ENCODE data around the gene TMEM237.
"Not testable (repeated sequence)": the region's sequence is repeated elsewhere in the genome, so short reads cannot be mapped to it uniquely, and the experiment has no call there.

The TMEM237 gene, protein sequence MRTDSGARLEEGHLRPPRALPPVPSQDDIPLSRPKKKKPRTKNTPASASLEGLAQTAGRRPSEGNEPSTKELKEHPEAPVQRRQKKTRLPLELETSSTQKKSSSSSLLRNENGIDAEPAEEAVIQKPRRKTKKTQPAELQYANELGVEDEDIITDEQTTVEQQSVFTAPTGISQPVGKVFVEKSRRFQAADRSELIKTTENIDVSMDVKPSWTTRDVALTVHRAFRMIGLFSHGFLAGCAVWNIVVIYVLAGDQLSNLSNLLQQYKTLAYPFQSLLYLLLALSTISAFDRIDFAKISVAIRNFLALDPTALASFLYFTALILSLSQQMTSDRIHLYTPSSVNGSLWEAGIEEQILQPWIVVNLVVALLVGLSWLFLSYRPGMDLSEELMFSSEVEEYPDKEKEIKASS

DNA sequence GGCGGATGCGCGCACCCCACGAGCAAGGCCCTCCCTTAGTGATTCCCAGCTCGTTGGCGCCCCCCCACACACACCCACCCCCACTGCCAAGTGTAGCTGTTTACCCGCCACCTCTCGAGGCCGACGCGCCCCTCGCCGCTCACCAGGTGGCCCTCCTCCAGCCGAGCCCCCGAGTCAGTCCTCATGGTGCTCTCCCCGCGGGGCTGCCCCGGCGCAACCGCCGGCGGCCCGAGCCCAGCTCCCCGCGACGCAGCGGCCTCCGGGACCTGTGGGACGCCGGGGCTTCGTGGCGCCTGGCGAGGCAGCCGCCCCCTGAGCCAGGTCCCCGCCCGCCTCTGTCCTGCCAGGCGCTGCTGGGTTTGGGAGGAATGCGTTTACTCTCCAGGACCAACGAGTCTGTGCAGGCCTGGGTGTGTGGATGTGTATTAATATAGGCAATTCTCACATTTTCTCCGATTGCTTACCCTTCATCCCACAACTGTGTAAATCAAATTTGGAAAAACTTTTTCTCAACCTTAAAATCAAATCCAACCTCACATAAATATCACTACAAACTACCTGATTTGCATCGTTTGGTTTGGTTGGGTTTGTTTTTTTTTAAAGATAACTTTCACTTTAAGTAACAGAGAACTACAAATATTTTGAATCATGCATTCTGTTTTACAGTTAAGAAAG, at the start of gene TMEM237:
Gene TMEM237 (minus strand): TSS at position 288 of the 675 bp plus-strand sequence. CDS start 103 bp downstream, at position 185.
- DNase-seq: peak; percentile 9 to 20

DNA sequence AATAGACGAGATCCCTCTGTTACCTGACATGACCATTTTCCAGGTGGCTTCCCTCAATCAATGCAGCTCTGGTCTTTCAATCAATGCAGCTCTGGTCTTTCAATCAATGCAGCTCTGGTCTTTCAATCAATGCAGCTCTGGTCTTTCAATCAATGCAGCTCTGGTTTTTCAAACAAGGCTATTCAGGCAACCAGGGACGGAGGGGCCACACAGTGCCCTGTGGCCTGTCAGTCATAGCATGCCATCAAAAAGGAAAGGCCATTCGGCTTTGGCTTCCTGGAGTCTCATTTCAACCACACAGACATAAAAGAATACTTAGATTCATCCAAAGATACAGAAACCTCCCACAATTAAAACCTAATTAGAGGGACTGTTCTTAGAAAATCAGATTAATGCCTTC, 41.9 kb upstream of the TMEM237 start:
- DNase-seq: no peak

DNA sequence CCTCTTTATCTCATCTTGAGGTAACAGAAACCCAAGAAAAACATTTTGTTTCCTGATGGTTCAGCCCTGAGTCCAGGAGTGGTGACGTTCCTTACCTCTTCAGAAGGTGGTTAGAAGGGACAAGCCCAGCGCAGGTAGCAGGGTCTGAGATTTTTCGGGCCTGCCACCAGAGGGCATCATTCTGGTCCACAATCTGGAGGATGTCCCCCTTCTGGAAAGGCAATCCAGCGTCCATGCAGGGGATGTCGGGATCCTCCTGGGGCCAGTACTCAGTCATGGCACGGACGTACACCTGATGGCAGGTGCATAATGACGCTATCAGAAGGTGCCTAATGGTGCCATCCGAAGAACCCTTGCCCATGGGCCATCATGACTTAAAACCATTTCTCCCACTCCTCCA, 37.4 kb upstream of the TMEM237 start:
- DNase-seq: peak in 1 of 2 donors; percentile 5

DNA sequence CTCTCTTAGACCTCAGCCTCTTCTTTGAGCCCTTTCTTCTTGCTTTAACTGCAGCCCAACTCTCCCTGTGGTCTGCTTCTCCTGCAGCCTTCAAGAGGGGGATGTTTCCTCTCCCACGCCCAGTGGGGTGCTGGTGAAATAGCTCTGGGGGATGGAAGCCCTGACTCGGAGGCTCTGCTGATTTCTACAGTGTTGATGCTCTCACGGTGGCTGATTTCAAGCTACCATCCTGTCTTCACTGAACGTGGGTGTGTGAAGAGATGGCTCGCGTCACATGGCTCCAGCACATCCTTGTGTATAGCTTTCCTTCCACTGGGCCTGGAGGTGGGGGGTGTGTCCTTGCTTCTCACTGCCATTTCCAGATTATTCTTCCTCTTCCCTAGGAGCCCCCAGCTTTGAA, 35.1 kb upstream of the TMEM237 start:
- DNase-seq: no peak

DNA sequence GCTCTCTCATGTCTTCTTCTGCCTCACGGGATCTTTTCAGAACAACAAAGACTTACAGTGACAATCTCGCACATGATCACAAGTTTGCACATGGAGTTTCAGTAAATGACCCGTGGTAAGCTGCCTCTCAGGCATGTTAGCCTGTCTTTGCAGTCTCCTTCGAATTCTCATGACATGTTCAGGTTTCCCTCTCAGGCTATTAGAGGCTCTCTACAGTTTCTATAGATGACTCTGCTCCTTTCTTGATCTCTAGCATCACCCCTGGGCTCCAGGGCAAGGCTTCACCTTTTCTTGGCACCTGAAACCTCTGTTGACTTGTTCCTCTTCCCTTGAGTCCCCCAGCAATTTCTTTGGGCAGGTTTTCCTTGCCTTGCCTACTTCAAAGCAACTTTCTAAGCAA, 32.2 kb upstream of the TMEM237 start:
- no peak for DNase-seq

DNA sequence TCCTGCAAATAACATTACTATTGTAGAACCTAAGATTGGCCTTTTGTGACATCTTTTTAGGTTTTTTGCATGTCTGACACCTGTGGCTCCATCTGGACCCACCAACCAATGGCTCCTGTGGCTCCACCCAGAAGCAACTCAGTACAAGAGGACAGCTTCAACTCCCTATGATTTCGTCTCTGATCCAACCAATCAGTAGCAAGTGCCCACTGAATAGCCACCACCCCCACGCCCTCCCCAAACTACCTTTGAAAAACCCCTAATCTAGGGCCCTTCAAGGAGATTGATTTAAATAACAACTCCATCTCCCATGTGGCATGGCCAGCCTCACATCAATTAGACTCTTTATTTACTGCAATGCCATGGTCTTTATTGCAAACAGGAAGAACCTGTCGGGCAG, 31.5 kb upstream of the TMEM237 start:
- DNase-seq: no peak

DNA sequence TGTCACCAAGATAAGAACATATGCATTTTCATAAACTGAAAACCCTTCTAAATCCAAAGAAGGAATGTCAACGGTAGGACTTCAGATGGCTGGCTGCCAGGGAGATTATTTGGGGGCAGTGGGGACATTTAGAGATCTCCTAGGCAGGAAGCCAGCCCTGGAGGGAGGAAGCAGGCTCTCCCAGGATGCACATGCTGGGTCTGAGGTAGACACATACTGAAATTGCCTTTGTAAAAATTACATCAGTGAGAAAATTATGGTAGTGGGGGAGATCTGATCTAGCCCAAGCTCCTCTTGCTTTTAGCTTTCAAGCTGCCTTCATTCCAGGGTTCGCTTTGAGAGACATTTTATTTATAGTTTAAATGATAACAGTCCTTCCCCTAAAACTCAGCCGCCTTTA, 31.0 kb upstream of the TMEM237 start:
- no peak for DNase-seq

DNA sequence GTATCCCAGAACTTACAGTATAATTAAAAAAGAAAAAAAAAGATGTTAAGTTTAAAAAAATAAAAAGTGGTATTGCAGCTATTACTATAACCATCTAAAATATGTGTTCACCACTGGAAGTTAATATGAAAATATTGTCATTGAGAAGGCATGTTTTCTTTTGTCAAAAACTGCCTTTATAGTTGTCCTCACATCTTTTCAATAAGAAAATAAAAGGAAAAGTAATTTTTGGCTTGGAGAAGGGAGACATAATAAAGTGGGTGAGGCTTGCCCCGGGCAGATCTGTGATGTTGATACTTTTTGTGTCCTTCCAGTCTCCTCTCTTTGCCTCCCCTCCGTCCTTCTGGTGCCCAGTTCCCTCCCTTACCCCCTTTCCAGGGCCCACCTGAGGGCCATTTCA, 30.2 kb upstream of the TMEM237 start:
- DNase-seq: no peak

DNA sequence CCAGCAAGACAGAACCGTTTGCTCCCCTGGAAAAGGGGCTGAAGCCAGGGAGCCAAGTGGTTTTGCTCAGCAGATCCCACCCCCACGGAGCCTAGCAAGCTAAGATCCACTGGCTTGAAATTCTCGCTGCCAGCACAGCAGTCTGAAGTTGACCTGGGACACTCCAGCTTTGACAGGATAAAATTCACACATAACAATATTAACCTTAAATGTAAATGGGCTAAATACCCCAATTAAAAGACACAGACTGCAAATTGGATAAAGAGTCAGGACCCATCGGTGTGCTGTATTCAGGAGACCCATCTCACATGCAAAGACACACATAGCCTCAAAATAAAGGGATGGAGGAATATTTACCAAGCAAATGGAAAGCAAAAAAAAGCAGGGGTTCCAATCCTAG, 27.9 kb upstream of the TMEM237 start:
- not testable (repeated sequence) for DNase-seq

DNA sequence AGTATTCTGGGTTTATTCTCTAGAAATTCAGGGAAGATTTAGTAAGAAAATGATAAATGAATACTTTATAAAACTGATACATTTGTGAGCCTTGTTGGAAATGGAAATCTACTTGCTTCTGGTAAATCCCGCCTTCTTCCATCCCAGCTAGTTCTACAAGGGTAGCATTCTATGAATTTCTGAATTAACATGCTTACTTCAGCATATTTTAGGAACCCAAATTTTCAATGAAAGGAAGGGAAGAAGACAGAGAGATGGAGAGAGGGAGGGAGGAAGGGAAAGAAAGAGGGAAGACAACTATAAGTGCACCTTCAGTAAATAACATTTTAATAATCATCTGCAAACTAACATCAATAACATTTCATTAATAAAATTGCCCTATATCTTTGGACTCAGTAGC, 26.6 kb upstream of the TMEM237 start:
- no peak for DNase-seq

DNA sequence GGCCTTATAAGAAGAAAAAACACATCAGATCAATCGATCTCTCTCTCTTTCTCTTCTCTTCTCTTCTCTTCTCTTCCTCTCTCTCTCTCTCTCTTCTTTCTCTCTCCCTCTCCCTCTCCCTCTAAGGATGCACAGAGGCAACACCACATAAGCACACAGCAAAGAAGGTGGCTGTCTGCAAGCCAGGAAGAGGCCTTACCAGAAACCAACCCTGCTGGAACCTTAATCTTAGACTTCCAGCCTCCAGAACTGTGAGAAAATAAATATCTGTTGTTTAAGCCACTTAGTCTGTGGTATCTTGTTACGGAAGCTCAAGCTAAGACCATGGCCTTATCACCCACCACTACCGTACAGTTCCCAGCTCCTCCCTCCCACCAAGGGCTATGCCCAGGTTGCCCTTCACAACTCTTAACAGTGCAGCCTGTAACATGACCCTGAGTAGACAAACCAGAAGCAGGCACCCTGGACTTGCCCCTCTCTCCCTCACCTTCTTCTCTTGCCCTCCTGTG, 25.2 kb upstream of the TMEM237 start:
- no peak for DNase-seq

DNA sequence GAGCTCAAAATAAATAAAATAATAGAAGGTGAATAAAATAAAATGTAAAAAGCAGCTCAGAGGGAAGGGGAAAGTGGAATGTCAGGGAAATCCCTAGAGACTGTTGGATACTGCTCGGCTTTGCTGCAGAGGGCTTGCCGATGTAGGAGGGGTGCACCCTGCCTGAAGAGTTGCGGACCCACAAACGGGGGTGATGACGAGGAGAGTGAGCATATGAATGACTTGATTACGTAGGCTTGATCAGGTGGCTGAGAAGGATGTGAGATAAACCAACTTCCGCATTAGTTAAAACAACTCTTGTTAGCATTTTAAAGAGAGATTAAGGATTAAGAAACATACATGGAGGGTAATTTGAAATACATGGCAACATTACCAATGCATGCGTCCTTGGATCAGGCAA, 21.0 kb upstream of the TMEM237 start:
- DNase-seq: no peak

DNA sequence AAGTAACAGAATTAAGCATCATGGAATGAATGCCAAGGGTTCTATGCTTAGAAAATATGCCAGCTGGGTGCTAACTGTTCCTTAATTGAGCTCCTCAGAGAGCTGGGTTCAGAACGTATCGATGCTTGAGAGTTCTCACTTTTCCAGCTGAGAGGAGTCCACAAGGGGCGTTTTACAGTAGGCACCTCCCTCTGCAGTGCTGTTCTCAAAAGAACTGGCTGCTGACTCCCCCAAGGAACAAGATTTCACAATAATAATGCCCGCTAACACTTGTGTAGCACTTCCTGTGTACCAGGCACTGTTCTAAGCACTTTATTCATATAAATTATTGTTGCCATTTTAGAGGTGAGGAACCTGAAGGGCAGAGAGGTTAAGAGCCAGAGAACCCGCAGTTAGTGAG, 18.1 kb upstream of the TMEM237 start:
- DNase-seq: no peak

DNA sequence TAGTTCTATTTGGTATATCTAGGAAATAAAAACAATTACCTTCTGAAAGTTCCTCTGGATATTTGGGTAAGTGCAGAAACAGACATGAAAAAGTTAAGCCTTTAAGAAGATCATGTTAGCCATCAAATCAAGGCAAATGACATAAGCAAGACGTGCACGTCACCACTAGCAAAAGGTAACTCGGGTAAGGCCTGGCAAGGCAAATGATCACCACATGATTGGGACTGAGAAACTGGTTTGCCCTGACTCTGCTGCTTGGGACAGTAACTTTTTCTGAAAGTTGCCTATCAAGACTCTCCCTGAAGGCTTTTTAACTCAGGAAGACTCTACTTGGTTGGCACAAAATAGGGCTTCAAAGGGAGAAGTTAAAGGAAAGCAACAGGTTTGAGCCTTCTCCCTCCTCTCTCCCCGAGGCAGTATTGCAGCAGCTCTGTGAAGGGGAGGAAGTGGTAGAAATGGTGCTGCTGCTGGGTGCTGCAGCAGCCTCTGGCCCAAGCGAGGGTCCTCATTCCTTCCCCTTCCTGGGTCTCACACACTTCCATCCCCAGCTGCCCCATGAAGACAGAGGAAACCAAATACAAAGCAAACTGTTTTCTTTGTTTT, 17.1 kb upstream of the TMEM237 start:
- no peak for DNase-seq

DNA sequence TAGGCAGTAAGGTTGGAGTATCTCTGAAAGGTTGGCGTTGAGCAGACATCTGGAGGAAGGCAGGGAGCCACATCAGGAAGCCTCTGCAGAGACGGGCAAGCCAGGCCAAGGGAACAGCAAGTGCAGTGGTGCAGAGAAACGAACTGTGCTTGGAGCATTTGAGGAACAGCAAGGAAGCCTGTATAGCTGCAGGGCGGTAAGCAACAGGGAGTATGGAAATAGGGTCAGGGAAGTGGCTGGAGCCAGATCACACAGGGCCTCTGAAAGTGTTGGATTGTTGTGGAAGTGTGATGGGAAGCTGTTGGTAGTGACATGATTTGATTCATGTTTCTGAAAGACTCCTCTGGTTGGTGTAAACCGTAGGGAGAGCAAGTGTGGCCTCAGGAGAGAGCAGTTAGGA, 13.4 kb upstream of the TMEM237 start:
- no peak for DNase-seq

DNA sequence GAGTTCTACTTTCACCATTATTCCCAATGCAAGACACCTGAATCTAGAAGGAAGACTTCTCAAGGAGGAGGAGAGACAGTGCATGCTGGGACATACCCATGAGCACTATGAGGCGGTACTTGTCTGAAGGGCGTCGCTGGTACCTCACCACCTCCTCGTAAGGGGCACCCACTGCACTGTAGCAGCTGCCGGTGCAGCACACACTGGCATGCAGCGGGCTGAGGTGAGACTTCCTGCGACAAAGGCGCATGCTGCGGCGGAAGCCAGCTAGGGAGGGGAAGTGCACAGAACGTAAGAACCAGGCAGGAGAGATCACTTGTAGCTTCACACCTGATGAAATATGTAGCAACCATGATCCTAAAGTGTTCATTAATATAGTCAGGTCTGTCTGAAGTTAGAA, 12.8 kb upstream of the TMEM237 start:
- DNase-seq: no peak

DNA sequence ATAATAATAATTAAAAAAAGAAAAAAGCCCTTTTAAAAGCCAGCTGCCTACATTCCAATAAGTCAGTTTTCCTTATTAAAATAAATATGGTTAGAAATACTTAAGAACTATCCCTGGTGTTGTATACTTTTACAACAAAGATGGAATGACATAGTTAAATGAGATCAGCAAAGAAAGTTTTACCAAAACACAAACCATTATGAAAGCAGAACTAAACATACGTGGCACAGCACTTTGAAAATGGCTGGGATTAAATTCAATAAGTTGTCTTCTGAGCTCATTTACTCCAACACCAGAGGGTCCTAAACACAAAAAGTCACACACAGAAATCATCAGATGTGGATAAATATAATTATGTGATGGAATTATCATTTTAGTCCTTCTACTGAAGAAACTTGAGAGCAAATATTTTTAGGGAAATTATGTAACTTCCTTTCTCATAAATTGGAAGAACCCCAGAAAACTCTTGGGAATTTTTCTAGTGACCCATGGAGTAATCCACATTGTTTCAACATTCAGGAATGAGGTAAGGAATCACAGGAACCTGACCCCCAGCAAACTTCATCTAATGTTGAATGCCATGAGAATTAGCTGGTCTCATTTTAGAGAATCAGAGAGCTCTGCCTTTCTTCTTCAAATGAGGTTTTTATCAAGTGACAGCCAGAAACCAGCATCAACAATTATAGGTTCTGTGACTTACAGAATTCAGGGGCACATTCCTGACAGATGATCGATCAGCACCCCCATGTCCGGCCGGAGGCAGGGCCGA, 11.5 kb upstream of the TMEM237 start:
- no peak for DNase-seq

DNA sequence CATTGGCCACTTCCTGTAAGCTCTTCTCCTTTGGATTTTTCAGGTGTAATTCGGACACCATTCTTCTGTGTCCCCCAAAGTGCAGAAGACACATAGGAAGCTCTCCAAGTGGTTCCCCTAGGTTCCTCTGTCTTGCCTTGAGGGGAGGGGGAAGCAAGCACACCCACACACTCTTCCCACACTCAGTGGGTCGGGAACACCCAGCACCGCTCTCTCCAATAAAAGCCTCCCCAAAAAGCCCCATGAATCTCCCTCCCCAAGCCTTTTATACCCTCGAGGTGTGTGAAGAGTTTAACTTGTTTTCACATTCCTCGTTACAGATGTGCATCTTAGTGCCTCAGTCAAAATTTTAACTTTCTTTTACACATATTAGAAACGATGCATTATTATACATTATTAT, 9.9 kb upstream of the TMEM237 start:
- no peak for DNase-seq

DNA sequence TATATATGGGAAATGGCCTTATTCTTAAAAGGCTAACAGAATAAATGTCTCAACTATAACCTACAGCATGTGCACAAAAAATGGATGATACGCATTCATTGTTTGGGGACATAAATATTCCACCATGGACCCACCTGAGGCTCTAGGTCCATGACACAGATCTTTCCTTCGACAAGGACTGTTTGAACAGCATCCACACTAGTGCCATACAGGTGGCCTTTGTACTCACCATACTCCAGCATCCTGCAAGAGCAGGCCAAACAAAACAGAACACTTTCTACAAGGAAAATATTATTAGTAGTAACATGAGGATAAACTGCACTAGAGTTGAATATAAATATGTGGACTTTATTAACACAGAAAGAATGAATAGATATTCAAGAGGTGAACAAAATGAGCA, 6.1 kb upstream of the TMEM237 start:
- no peak for DNase-seq

DNA sequence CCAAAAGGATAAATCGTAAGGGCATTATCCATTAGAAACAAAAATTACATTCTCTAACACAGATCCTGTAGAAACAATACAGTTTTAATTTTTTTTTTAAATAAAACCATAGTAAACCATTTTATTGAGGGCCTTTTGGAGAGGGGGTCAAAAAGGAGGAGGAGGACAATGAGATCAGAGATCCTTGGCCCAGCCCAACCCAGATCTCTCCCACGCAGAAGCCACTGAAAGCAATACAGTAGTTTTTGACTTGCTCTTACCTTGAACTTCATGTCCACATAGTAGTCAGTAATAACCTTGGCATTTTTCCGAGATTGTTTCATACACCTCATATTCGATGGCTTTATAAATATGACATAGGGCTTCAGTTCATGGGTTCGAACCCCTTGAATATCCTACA, 4.1 kb upstream of the TMEM237 start:
- no peak for DNase-seq

DNA sequence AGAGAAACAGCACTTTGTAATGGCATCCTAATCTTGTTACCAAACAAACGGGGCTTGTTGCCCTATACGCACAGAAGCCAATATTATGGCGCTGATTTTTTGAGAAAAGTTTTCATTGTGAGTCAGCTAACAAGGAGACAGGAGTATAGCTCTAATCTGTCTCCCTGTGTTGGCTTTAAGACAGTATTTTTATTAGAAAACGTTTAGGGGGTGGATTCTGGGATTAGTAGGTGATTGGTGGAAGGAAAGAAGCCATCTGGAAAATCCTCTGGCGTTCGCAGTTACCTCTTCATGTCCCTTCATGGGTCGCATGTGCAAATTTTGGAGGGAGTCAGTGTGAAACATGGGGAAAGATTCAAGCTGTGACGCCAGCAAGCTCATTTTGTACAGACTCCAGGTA, 698 bp upstream of the TMEM237 start:
- DNase-seq: no peak

DNA sequence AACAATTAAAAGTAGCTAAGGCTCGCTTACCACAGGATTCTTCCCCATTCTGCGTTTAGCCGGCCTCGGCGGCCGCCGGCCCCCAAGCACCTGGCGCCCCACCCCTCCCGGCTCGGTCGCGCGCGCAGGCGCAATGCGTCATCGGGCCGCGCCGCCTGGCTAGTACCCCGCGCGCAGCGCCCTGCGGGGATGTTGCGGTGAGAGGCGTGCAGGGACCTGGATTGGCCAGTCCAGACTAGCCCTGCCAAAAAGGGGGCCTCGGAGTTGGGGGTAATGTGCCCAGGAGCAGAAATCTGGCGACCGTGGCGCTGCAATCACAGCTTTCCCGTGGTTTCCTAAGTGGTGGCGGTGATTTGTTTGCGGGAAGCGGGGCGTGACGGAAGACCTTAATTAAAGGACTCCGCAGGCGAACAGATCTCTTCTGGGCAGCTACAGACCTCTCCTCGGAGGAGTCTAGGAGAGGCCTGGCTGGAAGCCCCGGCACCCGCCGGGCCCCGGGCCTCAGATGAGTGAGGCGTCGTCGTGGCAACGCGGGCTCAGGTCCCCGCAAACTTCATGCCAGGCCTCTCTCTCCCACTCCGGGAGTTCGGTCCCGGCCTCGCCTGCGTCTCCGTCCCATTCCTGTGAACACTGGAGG, 606 bp downstream of the TMEM237 start:
- peak; percentile 80 to 81 for DNase-seq

Measured in stimulated activated CD4-positive, alpha-beta T cell treated with anti-CD3 and anti-CD28 coated beads, Interleukin-2, amount 100 ng/mL, for 48 hours (primary cell).